ENCODE measurements around the gene SFTA2.

- TF ChIP-seq CTCF (IDR thresholded peaks at IDR 0.05) (no peak), EP300 (IDR thresholded peaks at IDR 0.05) (no peak), POLR2A (IDR thresholded peaks at IDR 0.05) (no peak)
Observed at GRCh38 chr6:30937265-30937664, 5.3 kb upstream of the SFTA2 start.
